ENCODE measurements around the gene PLA2G1B.

The PLA2G1B gene

GRCh38 chr12:120346031-120346430, 18.5 kb upstream of the PLA2G1B start:
- no peaks in the 10 kb centered on the region for H3K36me3 ChIP-seq (ENCODE audit: low read depth)

GRCh38 chr12:120343692-120344091, 16.1 kb upstream of the PLA2G1B start:
- Histone ChIP-seq H3K36me3 (ENCODE audit: low read depth) (no peaks in the 10 kb centered on the region), H3K27ac (ENCODE audit: poor library complexity, severe bottlenecking) (no peak overlapping the region)

More at GRCh38 chr12:120346031-120346430, 18.5 kb upstream of the PLA2G1B start:
- no peak for TF ChIP-seq CTCF (IDR thresholded peaks at IDR 0.05; ENCODE audit: poor library complexity, severe bottlenecking)
- Histone ChIP-seq H3K27ac (ENCODE audit: poor library complexity, severe bottlenecking) (no peak overlapping the region), H3K27me3 (ENCODE audit: insufficient read depth, poor library complexity, severe bottlenecking) (no peaks in the 10 kb centered on the region), H3K9me3 (ENCODE audit: severe bottlenecking) (no peaks in the 10 kb centered on the region), H3K4me3 (ENCODE audit: severe bottlenecking) (no peak overlapping the region), H3K4me1 (ENCODE audit: insufficient read depth, poor library complexity, severe bottlenecking) (no peaks in the 10 kb centered on the region)
- DNase-seq (ENCODE audit: low spot score) (no peak), ATAC-seq (ENCODE audit: low read depth) (no peak)

GRCh38 chr12:120343039-120343537, 15.5 kb upstream of the PLA2G1B start:
- Histone ChIP-seq H3K9me3 (ENCODE audit: severe bottlenecking) (no peaks in the 10 kb centered on the region), H3K27me3 (ENCODE audit: insufficient read depth, poor library complexity, severe bottlenecking) (no peaks in the 10 kb centered on the region), H3K36me3 (ENCODE audit: low read depth) (no peaks in the 10 kb centered on the region), H3K4me3 (ENCODE audit: severe bottlenecking) (no peak overlapping the region), H3K4me1 (ENCODE audit: insufficient read depth, poor library complexity, severe bottlenecking) (no peaks in the 10 kb centered on the region), H3K27ac (ENCODE audit: poor library complexity, severe bottlenecking) (no peak overlapping the region)
- no peak for TF ChIP-seq CTCF (IDR thresholded peaks at IDR 0.05; ENCODE audit: poor library complexity, severe bottlenecking)
- ATAC-seq (ENCODE audit: low read depth) (no peak), DNase-seq (ENCODE audit: low spot score) (no peak)

More at GRCh38 chr12:120343692-120344091, 16.1 kb upstream of the PLA2G1B start:
- H3K4me1 ChIP-seq (ENCODE audit: insufficient read depth, poor library complexity, severe bottlenecking) = no peaks in the 10 kb centered on the region
- no peaks in the 10 kb centered on the region for H3K9me3 ChIP-seq (ENCODE audit: severe bottlenecking)
- no peak for TF ChIP-seq CTCF (IDR thresholded peaks at IDR 0.05; ENCODE audit: poor library complexity, severe bottlenecking)
- ATAC-seq (ENCODE audit: low read depth) = no peak
- no peak overlapping the region for H3K4me3 ChIP-seq (ENCODE audit: severe bottlenecking)
- H3K27me3 ChIP-seq (ENCODE audit: insufficient read depth, poor library complexity, severe bottlenecking) = no peaks in the 10 kb centered on the region
- DNase-seq (ENCODE audit: low spot score) = no peak

GRCh38 chr12:120342175-120343038, 14.8 kb upstream of the PLA2G1B start:
- H3K9me3 ChIP-seq (ENCODE audit: severe bottlenecking) = no peaks in the 10 kb centered on the region
- no peak overlapping the region for H3K4me3 ChIP-seq (ENCODE audit: severe bottlenecking)
- H3K4me1 ChIP-seq (ENCODE audit: insufficient read depth, poor library complexity, severe bottlenecking) = no peaks in the 10 kb centered on the region
- no peak for TF ChIP-seq CTCF (IDR thresholded peaks at IDR 0.05; ENCODE audit: poor library complexity, severe bottlenecking)
- H3K27ac ChIP-seq (ENCODE audit: poor library complexity, severe bottlenecking) = no peak overlapping the region
- no peak for ATAC-seq (ENCODE audit: low read depth)
- H3K36me3 ChIP-seq (ENCODE audit: low read depth) = no peaks in the 10 kb centered on the region
- DNase-seq (ENCODE audit: low spot score) = no peak
- no peaks in the 10 kb centered on the region for H3K27me3 ChIP-seq (ENCODE audit: insufficient read depth, poor library complexity, severe bottlenecking)

- TF ChIP-seq CTCF (IDR thresholded peaks at IDR 0.05; ENCODE audit: poor library complexity, severe bottlenecking) = no peak
- DNase-seq (ENCODE audit: low spot score) (no peak), ATAC-seq (ENCODE audit: low read depth) (no peak)
- Histone ChIP-seq H3K4me1 (ENCODE audit: insufficient read depth, poor library complexity, severe bottlenecking) (no peaks in the 10 kb centered on the region), H3K4me3 (ENCODE audit: severe bottlenecking) (no peak overlapping the region), H3K27ac (ENCODE audit: poor library complexity, severe bottlenecking) (no peak overlapping the region), H3K9me3 (ENCODE audit: severe bottlenecking) (no peaks in the 10 kb centered on the region), H3K36me3 (ENCODE audit: low read depth) (no peaks in the 10 kb centered on the region), H3K27me3 (ENCODE audit: insufficient read depth, poor library complexity, severe bottlenecking) (no peaks in the 10 kb centered on the region)
Measured at GRCh38 chr12:120339256-120339655, 11.7 kb upstream of the PLA2G1B start.
